HEK293T (cell line): ENCODE data around the gene TRIM5.

Experiments used
- ARNT ChIP-seq: fragments of 450-650 bp; IDR thresholded peaks from 2 replicates; pipeline ENCODE4 v1.6.1; 2017; ENCODE audit warnings: mild to moderate bottlenecking
- L3MBTL2 ChIP-seq: fragments of 450-650 bp; conservative IDR thresholded peaks from 2 replicates; pipeline ENCODE4 v1.6.1; 2016; ENCODE audit warnings: mild to moderate bottlenecking
- LEF1 ChIP-seq: fragments of 450-650 bp; IDR thresholded peaks from 2 replicates; pipeline ENCODE4 v1.6.1; 2017; ENCODE audit warnings: mild to moderate bottlenecking, borderline replicate concordance

DNA sequence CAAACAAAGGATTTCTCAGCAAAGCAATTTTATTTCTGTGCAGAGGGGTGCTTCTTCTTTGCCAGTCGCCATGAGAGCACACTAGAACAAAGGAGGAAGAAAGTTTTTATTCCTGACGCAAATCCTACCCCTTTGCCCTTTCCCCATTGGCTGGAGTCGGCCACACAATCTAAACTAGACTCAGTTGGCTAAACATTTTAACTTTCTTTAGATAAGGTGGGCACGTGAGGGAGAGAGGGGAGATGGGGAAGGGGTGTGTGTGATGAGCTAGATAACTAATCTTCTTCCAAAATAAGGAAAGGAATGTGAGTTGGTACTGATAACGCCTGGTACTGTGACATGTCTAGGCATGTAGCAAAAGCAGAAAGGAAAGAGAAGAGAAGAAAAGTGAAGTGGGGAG lies 5.3 kb upstream of the TRIM5 start:
- TF ChIP-seq L3MBTL2 (no peak), ARNT (no peak), LEF1 (no peak)
